GM12891 (cell line): ENCODE results near the gene PTPRQ.

Experiments
- POLR2A ChIP-seq: IDR thresholded peaks from 2 replicates; pipeline ENCODE4 v1.6.1; 2011; ENCODE audit warnings: low read depth, low read length, control low read depth
- POLR2AphosphoS5 ChIP-seq: IDR thresholded peaks from 2 replicates; pipeline ENCODE4 v1.6.1; 2011; ENCODE audit warnings: low read depth, low read length, control low read depth
- SPI1 ChIP-seq: IDR thresholded peaks from 2 replicates; pipeline ENCODE4 v1.6.1; 2011; ENCODE audit warnings: low read depth, low read length, control low read depth

- TF ChIP-seq SPI1, result no peak
- TF ChIP-seq POLR2A, result no peak
- TF ChIP-seq POLR2AphosphoS5, result no peak
Measured at GRCh38 chr12:80707126-80707829, 263.2 kb downstream of the PTPRQ start, which contains the start of gene MYF6.
